HEK293 (cell line): ENCODE measurements around the gene GPR153.

ENCODE experiments used
- CTCF ChIA-PET: fragments of 350-600 bp; formaldehyde crosslinking; extraction: SDS; loops from one replicate; lab custom pipeline; 2021; ENCODE audit warnings: antibody characterized with exemption; lab: Yijun Ruan, JAX
- POLR2A ChIA-PET: fragments of 300-600 bp; formaldehyde crosslinking; extraction: SDS; loops from one replicate; lab custom pipeline; 2020; ENCODE audit warnings: antibody characterized with exemption, inconsistent platforms; lab: Yijun Ruan, JAX
- H3K27ac ChIP-seq: fragments of 200-500 bp; sonication (Bioruptor generic); 2 replicates; pipeline ENCODE4 v1.5.1; 2014; ENCODE audit warnings: low read depth, low read length, control low read depth, inconsistent platforms; ENCODE audit errors: extremely low read depth
- H3K36me3 ChIP-seq, 2 experiments: fragments of 200-500 bp in 1 of 2; sonication (Bioruptor generic) in 1 of 2; 1 replicate in 1 of 2; 2 replicates in 1 of 2; pipeline ENCODE4 v1.5.1; 2014 to 2017; ENCODE audit warnings: inconsistent platforms in 2 of 2, low read length in 2 of 2; ENCODE audit not compliant: control insufficient read depth in 2 of 2, insufficient read depth in 1 of 2
- H3K4me1 ChIP-seq: fragments of 200-500 bp; sonication (Bioruptor generic); 2 replicates; pipeline ENCODE4 v1.5.1; 2014; ENCODE audit warnings: mild to moderate bottlenecking, low read length, inconsistent platforms; ENCODE audit not compliant: control insufficient read depth, insufficient read depth
- H3K4me3 ChIP-seq: 2 replicates; pipeline ENCODE4 v1.5.1; 2011; ENCODE audit warnings: low read depth, mild to moderate bottlenecking, control low read depth, low read length, moderate library complexity
- H3K9me3 ChIP-seq: fragments of 200-500 bp; sonication (Bioruptor generic); 2 replicates; pipeline ENCODE4 v1.5.1; 2014; ENCODE audit warnings: low read depth, low read length, inconsistent platforms; ENCODE audit not compliant: control insufficient read depth, insufficient read depth
- CTCF ChIP-seq: fragments of 450-650 bp; formaldehyde crosslinking; IDR thresholded peaks from 2 replicates; pipeline ENCODE4 v1.5.1; 2016; ENCODE audit warnings: missing biosample characterization, missing genetic modification characterization
- GLI4 ChIP-seq: fragments of 450-650 bp; formaldehyde crosslinking; IDR thresholded peaks from 2 replicates; pipeline ENCODE4 v1.5.1; 2016; ENCODE audit warnings: missing biosample characterization, missing genetic modification characterization
- GLIS1 ChIP-seq: fragments of 450-650 bp; formaldehyde crosslinking; IDR thresholded peaks from 2 replicates; pipeline ENCODE4 v1.5.1; 2016; ENCODE audit warnings: missing biosample characterization, missing genetic modification characterization
- IKZF3 ChIP-seq: fragments of 450-650 bp; IDR thresholded peaks from 2 replicates; pipeline ENCODE4 v1.5.0; 2018; ENCODE audit warnings: missing biosample characterization, mild to moderate bottlenecking, missing genetic modification characterization, moderate library complexity
- PRDM1 ChIP-seq: fragments of 450-650 bp; formaldehyde crosslinking; IDR thresholded peaks from 2 replicates; pipeline ENCODE4; 2016; ENCODE audit warnings: missing biosample characterization, missing genetic modification characterization
- SP3 ChIP-seq: fragments of 450-650 bp; formaldehyde crosslinking; IDR thresholded peaks from 2 replicates; pipeline ENCODE4 v1.5.1; 2016; ENCODE audit warnings: missing biosample characterization, missing genetic modification characterization
- TSHZ1 ChIP-seq: fragments of 450-650 bp; formaldehyde crosslinking; IDR thresholded peaks from 2 replicates; pipeline ENCODE4 v1.5.1; 2016; ENCODE audit warnings: missing biosample characterization, missing genetic modification characterization, borderline replicate concordance
- ZBTB10 ChIP-seq: fragments of 450-650 bp; formaldehyde crosslinking; IDR thresholded peaks from 2 replicates; pipeline ENCODE4 v1.5.1; 2016; ENCODE audit warnings: missing biosample characterization, missing genetic modification characterization
- ZFP41 ChIP-seq: fragments of 450-650 bp; formaldehyde crosslinking; IDR thresholded peaks from 2 replicates; pipeline ENCODE4 v1.5.1; 2016; ENCODE audit warnings: missing biosample characterization, missing genetic modification characterization, borderline replicate concordance
- ZNF10 ChIP-seq: fragments of 450-650 bp; formaldehyde crosslinking; IDR thresholded peaks from 2 replicates; pipeline ENCODE4 v1.5.1; 2017; ENCODE audit warnings: missing biosample characterization, missing genetic modification characterization
- ZNF16 ChIP-seq: fragments of 450-650 bp; formaldehyde crosslinking; IDR thresholded peaks from 2 replicates; pipeline ENCODE4 v1.5.1; 2016; ENCODE audit warnings: low read depth, missing biosample characterization, missing genetic modification characterization
- ZNF416 ChIP-seq: fragments of 450-650 bp; formaldehyde crosslinking; IDR thresholded peaks from 2 replicates; pipeline ENCODE4 v1.5.1; 2016; ENCODE audit warnings: missing biosample characterization, missing genetic modification characterization
- ZNF48 ChIP-seq: fragments of 450-650 bp; formaldehyde crosslinking; IDR thresholded peaks from 2 replicates; pipeline ENCODE4 v1.5.1; 2016; ENCODE audit warnings: missing biosample characterization, missing genetic modification characterization
- ZNF558 ChIP-seq: fragments of 450-650 bp; formaldehyde crosslinking; IDR thresholded peaks from 2 replicates; pipeline ENCODE4 v1.5.1; 2016; ENCODE audit warnings: missing biosample characterization, missing genetic modification characterization
- ZNF585B ChIP-seq: fragments of 450-650 bp; formaldehyde crosslinking; IDR thresholded peaks from 2 replicates; pipeline ENCODE4 v1.5.1; 2016; ENCODE audit warnings: missing biosample characterization, missing genetic modification characterization
- ZNF629 ChIP-seq: fragments of 450-650 bp; formaldehyde crosslinking; IDR thresholded peaks from 2 replicates; pipeline ENCODE4 v1.5.1; 2017; ENCODE audit warnings: missing biosample characterization, missing genetic modification characterization
- ZNF791 ChIP-seq: fragments of 450-650 bp; formaldehyde crosslinking; IDR thresholded peaks from 2 replicates; pipeline ENCODE4 v1.5.1; 2016; ENCODE audit warnings: missing biosample characterization, missing genetic modification characterization

Gene GPR153

GRCh38 chr1:6210591-6211355 lies 50.1 kb downstream of the GPR153 start (continued):
- TF ChIP-seq PRDM1 (tag by site-specific recombination) (no peak), ZFP41 (tag by site-specific recombination) (no peak)

- ChIA-PET POLR2A (no interaction called here), CTCF (no interaction called here)
- Histone ChIP-seq H3K4me1 (no peaks in the 10 kb centered on the region), H3K4me3 (no peak overlapping the region), H3K27ac (no peak overlapping the region), H3K9me3 (no peaks in the 10 kb centered on the region), H3K36me3 (peaks cover 0 to 40% of the 10 kb centered on the region in 2 experiments; a peak in 1 of 3 replicates)
- TF ChIP-seq ZNF416 (tag by site-specific recombination) (no peak), CTCF (peak; percentile 22; the same call in 1 of the 2 replicates), ZNF48 (tag by site-specific recombination) (no peak), ZNF10 (tag by site-specific recombination) (peak; percentile 71; the same call in 1 of the 2 replicates), ZBTB10 (tag by site-specific recombination) (no peak), GLI4 (tag by site-specific recombination) (no peak), ZNF585B (tag by site-specific recombination) (no peak), ZNF16 (tag by site-specific recombination) (no peak), IKZF3 (tag by site-specific recombination) (no peak), TSHZ1 (no peak), SP3 (tag by site-specific recombination) (no peak), ZNF629 (tag by site-specific recombination) (no peak), GLIS1 (tag by site-specific recombination) (peak; percentile 46), ZNF791 (no peak), ZNF558 (tag by site-specific recombination) (no peak)
These were observed 51.0 kb downstream of the GPR153 start for GRCh38 chr1:6209661-6210580.
